Middle frontal gyrus (tissue), 1 donor: ENCODE data around the gene FBXO42.

Experiments
- DNase-seq: peaks from one replicate; pipeline ENCODE4 v3.0.0-alpha.2; 2015; ENCODE audit warnings: low spot score; ENCODE audit errors: extremely low spot score

Gene FBXO42

DNA sequence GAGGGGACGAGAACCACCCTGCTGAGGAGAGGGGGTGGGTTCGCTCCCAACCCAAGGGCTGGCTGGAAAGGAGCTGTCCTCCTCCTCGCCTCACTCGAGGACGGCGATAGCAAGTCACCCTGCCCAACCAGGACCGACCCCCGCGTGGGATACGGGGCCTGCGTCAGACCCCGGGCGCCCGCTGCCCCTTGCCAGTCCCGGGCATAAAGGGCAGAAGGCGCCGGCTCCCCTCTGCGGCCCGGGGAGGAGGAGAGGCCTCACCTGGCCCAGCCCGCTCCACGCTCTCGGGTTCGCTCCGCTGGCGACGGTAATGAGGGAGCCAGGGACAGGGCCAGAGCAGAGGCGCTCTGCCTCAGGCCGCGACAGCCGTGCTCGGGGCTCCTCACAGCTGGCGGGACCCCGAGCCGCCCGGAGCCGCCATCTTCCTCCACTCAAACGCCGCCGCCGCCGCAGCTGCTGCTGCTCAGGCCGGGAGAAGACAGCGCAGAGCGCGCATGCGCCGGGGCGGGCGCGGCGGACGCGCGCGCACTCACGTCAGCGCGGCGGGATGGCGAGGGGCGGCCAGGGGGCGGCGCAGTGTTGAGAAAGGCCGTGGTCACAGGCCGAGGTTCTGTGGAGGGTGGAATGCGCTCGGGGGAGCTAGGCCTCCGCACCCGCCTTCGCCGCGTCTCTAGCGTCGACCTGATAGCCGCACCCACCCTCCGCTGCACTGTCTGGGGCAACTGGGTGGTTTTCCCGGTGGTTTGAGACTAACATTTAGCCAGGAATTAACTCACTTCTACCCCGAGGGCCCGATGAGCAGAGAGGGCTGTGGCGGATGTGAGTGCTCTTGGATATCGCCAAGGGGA is at the start of gene FBXO42:
Gene FBXO42 (minus strand): TSS at position 487 of the 848 bp plus-strand sequence. CDS start 37,062 bp downstream, outside the sequence.
- peak; percentile 86 for DNase-seq

DNA sequence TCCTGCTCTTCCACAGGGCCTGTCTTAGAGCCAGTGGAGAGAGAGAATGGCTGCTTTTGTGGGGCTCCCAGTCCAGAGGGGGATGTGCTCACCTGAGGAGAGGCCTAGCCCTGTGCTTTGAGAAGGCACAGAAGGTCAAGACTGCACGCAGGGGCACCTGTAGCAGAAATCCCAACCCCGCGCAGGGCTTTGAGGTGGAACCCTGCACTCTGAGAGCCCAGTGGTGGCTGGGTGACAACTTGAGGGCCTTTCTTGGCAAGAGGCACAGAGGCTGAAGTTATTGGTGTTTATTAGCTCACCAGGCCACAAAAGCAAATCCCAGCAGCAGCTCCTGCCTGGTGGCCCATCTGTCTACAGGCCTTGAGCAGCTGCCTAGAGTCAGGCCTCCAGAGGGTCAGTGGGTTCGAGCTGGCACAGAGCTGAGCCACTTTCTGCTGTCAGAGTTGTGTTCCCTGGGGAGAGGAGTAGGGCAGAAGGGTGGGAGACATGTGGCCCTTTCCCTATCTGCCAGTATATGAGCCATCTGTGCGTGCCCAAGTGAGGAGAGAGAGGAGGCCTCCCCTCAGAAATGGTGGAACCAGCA is 46.2 kb upstream of the FBXO42 start:
- DNase-seq = no peak

DNA sequence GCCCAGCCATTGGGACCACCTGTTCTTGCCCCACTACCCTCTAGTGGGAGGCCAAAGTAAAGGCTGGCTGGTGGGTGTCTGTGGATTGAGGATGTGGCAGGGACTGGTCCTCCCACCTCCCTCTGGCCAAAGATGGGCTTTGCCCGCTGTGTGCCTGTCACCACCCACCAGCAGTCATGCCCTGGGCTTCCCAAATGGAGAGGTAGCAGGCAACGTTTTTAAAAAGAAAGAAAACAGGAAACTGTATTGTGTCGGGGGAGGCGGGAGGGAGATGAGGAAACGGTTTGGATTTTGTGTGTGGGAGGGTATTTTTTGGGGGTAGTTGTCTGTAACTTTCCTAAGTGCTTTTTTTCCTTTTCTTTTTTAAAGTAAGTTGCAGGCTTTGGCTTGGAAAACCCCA is 44.8 kb upstream of the FBXO42 start:
- no peak for DNase-seq

DNA sequence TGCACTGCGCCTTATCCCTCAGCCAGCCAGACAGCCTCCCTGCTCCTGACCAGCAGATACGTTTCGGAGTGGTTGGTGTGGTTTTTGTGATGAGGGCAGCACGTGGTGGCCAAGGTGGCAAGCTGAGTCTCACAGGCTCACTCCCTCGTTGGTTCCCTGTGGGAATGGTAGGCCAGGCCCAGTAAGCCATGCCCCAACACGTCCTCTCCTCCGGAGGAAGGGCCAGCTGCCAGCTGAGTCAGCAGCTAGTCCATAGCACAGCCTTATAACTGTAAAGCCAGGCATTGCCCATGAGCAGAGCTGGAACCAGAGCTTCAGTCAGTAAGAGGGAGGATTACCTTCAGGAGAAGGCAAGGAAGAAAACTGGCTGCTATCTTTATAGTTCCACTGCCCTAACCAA is 44.3 kb upstream of the FBXO42 start:
- no peak for DNase-seq

DNA sequence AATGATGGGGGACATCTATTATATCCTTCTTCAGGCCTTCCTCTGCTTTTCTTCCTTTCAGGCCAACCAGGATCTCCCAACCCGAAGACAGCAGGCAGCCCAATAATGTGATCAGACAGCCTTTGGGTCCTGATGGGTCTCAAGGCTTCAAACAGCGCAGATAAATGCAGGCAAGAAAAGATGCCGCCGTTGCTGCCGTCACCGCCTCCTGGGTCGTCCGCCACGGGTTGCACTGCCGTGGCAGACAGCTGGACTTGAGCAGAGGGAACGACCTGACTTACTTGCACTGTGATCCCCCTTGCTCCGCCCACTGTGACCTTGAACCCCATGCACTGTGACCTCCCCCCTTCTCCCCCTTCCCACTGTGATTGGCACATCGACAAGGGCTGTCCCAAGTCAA is 42.7 kb upstream of the FBXO42 start:
- no peak for DNase-seq

DNA sequence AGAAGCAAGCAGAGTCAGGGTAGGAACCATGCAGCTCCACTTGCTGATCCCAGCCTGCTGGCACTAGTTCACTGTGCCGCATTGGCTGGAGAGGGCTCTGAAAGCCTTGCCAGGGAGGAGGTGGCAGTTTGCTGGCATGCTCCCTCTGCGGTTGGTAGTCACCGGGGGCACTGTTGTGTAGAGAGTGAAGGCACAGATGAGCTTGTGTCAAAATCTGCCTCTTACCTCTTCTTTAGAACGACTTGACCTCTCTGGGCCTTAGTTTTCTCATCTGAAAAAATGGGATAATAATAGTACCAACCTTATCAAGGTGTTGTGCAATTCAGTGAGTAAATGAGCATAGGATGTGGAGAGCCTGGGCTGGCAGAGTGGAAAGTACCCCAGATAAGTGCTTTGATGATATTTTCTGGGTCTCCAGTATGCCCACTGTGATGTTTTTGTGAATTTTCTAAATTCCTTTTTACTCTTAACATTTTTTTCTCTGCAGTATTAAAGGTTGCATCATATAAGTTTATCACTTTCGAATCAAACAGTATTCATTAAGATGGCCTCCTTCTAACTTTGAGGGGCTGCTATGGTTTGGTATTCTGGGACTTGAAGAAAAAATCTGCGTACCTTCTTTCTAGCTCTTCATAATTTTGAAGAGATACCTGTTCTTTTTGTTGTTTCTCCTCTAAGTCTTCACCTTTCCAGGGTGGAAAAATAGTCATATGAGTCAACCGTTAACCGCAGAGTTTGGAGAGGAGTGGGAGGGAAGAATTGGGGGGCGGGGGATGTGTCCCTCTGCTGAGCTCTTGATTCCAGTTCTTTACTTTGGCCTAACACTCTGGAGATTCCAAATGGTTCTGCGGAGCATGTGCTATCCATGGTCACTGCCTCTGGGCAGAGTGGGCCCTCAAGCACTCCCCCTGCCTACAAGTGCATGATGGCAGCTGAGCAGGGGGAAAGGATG is 41.6 kb upstream of the FBXO42 start:
- peak; percentile 3 for DNase-seq

DNA sequence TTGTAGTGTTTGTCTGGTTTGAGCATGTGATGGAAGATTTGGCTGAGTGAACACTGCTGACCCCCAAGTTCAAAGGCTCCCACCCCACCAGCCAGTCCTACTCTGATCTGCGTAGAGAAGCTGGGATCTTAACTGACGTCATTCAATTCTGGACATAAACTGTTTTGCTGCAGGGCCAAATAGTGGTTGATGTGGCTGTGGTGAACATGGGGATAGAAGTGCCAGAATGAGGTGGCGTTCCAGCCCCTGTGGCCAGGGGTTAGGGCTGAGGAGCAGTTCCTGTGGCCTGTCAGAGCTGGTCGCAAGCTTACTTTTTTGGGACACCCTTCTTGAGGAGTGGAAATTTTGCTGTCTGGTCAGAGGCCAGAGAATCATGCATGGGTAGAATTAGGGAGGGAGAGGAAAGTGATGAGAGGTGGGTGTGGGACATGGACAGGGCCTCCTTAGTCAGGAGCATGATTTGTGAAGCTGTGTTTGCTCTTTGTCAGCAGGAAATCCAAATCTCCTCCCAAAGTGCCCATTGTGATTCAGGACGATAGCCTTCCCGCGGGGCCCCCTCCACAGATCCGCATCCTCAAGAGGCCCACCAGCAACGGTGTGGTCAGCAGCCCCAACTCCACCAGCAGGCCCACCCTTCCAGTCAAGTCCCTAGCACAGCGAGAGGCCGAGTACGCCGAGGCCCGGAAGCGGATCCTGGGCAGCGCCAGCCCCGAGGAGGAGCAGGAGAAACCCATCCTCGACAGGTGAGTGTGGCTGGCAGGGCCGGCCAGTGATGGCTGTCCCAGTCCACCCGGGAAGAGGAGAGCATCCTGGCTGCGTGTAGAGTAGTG is 40.7 kb upstream of the FBXO42 start:
- DNase-seq = no peak

DNA sequence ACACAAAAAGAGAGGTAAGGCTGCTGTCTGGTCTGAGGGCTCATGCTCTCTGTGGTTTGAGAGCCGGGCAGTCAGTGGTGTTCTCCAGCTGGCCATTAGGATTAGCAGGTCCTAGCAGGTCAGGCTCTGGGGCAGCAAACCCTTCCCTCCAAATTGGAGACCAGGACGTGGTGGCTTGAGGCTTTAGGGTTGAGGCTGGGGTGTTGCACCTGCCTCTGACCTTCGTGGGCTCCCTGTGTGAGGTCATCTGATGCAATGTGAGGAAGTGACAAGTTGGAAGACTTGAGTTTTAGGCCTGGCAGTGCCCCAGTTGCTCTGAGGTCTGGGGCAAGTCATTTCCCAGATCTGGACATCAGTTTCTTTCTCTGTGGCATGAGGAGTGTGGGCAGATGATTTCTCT is 39.1 kb upstream of the FBXO42 start:
- DNase-seq = no peak

DNA sequence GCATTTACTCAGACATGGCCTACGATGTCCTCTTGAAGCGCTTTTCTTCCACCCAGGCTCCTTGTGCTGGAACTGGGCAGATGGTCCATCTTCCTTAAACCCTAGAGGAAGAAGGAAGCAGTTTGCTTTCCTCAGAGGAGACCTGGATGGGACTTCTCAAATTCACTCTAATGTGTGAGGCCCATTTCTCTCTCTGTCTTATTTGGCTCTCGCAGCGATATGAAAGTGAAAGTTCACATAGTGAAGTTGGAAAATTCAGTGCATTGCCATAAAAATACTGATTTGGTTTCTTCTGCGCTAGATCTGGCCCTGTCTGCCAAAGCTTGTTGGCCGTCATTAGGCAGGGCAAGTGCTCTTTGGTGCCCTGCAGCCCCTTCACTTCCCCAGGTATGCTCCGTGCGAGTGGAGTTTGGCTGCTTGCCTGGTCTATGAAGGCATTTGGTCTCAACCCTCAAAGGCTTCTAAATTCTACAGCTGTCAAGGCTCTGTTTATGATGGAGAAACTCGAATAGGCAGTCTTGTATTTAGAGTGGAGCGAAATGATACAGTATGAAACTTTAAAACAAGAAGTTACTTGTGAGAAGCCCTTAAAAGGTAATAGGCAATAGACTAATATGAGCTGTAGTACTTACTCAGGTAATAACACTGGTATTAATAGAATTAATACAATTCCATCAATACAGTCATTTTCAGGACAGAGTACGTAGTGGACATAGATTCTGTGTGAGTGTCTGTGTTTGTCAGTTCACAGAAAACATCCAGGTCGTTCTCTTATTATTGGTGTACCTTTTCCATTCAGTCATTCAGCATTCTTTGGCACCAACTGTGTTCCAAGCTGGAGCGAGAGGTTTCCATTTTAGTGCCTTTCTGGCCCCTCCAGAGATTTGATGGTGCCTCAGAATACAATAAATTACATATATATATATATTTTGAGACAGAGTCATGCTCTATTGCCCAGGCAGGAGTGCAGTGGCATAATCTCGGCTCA is 35.2 kb upstream of the FBXO42 start:
- no peak for DNase-seq

DNA sequence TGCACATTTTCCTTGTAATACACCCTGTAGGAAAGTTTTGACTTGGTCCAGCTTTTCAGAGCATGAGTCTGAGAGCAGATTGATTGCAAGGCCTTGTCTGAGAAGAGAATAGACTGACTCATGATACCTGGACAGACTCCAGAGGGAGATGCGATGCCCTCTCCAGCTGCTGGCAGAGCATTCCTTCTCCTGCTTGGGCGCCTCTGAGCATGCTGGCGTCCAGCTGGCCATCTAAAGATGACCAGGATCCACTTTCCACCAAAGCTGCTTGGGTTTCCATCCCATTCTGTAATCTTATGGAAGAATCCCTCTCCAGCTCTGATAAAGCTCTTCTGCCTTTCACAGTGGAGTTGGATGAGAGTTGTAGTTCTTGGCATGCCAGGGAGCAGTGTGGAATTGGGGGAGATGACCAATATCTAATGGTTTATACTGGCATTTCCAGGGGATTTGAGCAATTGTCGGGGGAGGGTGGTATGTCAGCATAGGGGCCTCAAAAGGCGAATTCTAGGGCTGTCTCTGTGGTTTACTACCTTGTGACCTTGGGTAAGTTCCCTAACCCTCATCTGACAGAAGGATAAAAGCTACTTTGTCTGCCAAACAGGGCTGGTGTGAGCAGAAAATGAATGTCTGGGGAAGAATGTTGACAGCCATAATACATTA is 34.3 kb upstream of the FBXO42 start:
- no peak for DNase-seq

DNA sequence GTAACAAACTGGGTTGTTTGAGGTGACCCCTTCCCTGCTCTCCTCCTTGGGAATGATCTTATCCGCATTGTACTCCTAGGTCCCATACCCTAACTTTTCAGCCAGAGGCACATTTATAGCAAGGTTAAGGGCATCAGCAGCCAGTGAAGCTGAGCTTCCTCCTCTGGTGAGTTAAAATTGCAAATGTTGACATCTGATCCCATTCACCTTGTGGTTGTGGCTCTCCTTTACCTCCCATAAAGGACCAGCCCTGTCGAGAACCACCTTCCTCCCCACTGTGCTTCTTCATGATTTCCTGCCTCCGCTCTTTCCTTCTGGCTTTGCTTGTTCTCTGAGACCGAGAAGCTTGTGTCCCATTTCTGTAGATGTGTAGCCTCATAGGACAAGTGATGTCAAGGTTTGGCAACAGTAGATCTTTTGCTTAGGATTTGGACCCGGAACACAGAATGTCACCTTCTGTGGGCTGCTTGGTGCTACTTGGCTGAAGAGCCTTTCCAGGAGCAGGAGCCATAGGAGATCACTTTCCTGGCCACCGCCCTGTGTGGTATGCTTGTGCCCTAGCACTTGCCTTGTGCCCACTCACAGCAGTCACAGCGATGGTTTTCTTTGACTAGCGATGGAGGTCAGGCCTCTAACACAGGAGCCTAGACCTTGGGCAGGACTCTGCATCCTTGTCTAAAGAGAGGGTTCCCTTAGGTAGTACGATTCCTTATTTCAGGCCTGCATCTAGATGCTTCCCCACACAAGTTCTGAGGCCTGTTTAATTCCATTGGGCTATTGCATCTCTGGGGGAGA is 33.6 kb upstream of the FBXO42 start:
- DNase-seq = no peak

DNA sequence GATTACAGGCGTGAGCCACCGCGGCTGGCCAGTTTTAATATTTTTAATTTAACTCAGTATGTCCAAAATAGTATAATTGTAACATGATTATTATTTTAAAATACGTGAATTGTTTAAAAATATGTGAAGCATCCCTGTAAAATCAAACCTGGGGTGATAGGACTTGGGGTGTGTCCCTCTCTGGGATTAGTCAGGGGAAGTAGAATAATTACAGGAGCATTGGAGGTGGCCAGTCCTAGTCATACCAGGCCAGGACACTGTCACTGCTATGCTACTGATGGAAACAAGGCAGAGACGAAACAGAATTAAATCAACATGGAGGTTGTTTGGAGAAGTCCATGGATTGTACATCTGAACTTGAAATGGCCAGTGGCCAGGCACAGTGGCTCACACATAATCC is 31.6 kb upstream of the FBXO42 start:
- no peak for DNase-seq

DNA sequence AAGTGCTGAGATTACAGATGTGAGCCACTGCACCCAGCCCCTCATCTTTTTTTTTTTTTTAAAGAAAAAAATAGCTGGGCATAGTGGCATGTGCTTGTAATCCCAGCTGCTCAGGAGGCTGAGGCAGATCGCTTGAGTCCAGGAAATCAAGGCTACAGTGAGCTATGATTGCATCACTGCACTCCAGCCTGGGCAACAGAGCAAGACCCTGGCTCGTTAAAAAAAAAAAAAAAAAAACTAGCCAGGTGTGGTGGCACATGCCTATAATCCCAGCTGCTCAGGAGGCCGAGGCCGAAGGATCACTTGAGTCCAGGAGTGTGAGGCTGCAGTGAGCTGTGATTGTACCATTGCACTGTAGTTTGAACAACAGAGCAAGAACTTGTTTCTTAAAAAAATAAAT is 28.6 kb upstream of the FBXO42 start:
- no peak for DNase-seq

DNA sequence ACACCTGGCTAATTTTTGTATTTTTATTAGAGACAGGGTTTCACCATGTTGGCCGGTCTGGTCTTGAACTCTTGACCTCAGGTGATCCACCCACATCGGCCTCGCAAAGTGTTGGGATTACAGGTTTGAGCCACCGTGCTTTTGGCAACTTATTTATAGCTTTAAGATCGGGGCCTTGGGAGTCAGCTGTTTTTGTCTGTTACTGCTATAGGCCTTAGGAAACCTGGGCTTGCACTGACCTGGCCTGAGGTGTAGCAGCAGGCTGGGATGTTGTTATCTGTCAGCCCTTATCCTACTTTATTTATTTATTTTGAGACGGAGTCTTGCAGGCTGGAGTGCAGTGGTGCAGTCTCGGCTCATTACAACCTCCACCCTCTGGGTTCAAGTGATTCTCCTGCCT is 26.2 kb upstream of the FBXO42 start:
- DNase-seq = no peak

DNA sequence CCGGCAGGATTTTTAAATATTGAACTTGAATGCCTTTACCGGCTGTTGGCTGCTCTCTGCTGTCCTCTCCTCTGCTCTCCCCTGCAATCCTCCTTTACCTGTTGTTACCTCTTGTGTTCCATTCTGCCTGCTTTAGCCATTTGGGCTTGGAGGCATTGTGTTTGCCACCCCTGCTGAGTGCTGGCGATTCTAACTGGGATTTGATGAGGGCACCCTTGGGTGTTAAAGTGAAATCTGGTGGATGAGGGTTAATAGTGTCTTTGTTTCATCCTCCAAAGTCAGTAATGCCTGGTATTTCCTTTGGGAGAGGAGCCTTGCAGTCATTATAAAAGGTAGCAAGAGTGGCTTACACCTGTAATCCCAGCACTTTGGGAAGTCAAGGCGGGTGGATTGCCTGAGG is 24.7 kb upstream of the FBXO42 start:
- no peak for DNase-seq

DNA sequence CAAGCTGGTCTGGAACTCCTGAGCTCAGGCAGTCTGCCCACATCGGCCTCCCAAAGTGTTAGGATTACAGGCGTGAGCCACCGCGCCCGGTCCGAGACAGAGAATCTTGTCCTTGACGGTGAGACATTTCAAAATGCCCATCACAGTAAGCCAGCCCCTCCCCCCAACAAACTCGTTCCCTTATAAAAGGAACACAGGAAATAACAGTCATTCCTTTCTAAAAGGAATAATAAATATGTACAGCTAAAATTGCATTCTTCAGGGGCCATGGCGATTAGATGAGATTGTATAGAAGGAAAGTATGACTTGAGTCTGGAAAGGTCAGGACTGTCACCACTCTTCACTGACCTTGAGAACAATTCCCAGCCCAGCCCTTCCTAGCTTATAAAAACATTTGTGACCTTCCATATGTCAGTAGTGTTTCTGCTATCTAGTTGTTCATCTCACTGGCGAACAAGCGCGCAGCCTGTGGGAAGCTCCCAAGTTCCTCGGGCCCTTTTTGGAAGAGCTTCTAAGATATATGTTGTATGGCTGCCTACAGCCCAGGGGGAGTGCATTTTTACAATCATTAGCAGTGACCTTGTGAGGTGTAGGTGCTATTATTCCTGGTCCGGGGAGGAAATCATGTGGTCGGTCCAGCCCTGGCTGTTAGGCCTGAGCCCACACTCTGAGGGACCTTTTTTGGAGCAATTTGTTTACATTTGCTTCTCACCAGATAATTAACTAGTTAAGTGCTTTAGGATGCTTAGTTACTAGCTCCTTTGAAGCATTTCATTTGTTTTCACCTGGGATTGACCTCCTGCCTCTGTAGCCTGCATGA is 23.5 kb upstream of the FBXO42 start:
- no peak for DNase-seq

DNA sequence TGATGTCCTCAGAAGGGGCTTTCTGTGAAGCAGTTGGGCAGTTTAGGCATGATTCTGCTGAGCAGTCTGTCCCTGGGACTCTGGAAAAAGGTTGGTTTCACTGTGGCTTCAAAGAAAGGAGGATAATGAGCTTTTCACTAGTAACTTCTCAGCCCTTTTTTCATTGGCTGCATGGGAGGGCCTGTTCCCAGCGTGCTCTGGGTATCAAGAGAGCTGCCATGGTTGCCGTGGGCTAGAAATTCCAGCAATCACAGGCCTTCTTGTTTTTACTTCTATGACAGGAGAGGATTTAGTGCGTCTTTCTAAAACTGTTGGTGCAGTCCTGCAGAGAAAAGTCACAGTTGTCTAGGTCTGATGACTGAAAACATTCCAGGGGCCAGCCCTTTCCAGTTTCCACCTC is 22.0 kb upstream of the FBXO42 start:
- no peak for DNase-seq
